ENCODE results near the gene GATAD2A. TPM values are rescaled to one million over a fixed set of nuclear protein-coding genes. Genes with fewer than 3 reads are reported as not detected.

The GATAD2A gene
- total and polyA plus RNA-seq, 9 of the 15 experiments (the other 6 are each of a cell fraction or from before 2014, with no cell fraction given) = 2.4 to 226 (median 44.2) TPM

DNA sequence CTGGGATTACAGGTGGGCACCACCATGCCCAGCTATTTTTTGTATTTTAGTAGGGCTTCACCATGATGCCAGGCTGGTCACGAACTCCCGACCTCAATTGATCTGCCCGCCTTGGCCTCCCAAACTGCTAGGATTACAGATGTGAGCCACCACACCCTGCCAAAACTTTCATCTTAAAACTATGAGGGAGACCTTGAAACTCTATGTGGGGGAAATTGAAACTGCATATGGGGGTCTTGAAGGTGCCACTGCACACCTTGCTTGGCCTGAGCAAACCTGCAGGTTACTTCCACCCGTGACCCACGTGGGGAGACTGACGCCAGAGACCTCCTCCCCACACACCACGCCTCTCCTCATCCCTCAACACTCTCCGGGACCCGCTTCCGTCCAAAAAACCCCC lies 148.2 kb downstream of the GATAD2A start:
- Histone ChIP-seq H3K4me1 (replicated peaks in 1 of 2; ENCODE audit: control insufficient read depth in 2 of 2, insufficient read depth in 2 of 2, low read length in 2 of 2) (peaks cover 0 to 29% of the 10 kb centered on the region in 2 experiments; a peak in 2 of 5 replicates), H3K36me3 (ENCODE audit: control insufficient read depth, insufficient read depth, low read length) (no peaks in the 10 kb centered on the region), H2AFZ (ENCODE audit: low read depth, low read length) (no peak overlapping the region), H3K9ac (ENCODE audit: insufficient read depth in 1 of 2, low read depth in 2 of 2, low read length in 2 of 2) (no peak overlapping the region), H3K4me2 (ENCODE audit: insufficient read depth, low read length) (no peak overlapping the region), H4K20me1 (replicated peaks; ENCODE audit: control insufficient read depth, insufficient read depth, low read length) (0 out of 2 replicates have a peak, but pooled peaks cover 5% of the 10 kb centered on the region), H3K9me3 (replicated peaks; ENCODE audit: control insufficient read depth, insufficient read depth, low read depth, low read length) (no peaks in the 10 kb centered on the region), H3K27me3 (ENCODE audit: control insufficient read depth in 2 of 2, insufficient read depth in 2 of 2, low read length in 2 of 2) (peaks cover 2 to 37% of the 10 kb centered on the region in 2 experiments; a peak in 4 of 5 replicates), H3K4me3 (no peak overlapping the region), H3K27ac (ENCODE audit: extremely low read depth, low read depth, low read length) (no peak overlapping the region), H3K79me2 (ENCODE audit: control insufficient read depth, insufficient read depth, low read length) (no peaks in the 10 kb centered on the region), H3K9me1 (ENCODE audit: control insufficient read depth, insufficient read depth, low read length) (no peaks in the 10 kb centered on the region)
- ChIA-PET CTCF (ENCODE audit: low intra/inter-chr PET ratio) (interaction anchor here (1.3 kb wide), 1 partner anchor 21 kb away, joined by 9 read pairs; no protein-coding TSS in a partner anchor), POLR2A (interaction anchor here (0.7 kb wide), 1 partner anchor 21 kb away, joined by 3 read pairs; no protein-coding TSS in a partner anchor)
- DNase-seq (ENCODE audit: extremely low read depth in 1 of 4, low spot score in 3 of 4) (no peak), ATAC-seq (no peak), FAIRE-seq (no peak)
- no TSS peak for BruUV-seq (replicated peaks)
- TF ChIP-seq ZC3H11A (IDR thresholded peaks at IDR 0.05; ENCODE audit: low read depth, low read length) (no peak), PTBP1 (IDR thresholded peaks at IDR 0.05; ENCODE audit: low read depth, low read length) (0 out of 2 replicates have a peak, but pooled peaks have one; percentile 83), MIER1 (IDR thresholded peaks at IDR 0.05; ENCODE audit: low read depth) (peak; percentile 85)
- intact Hi-C loops (cut with micrococcal nuclease) = loop anchor here (1.0 to 5.0 kb wide), 2 partner anchors 21 to 89 kb away; partner anchors contain the start of gene GMIP
- in situ Hi-C loops (cut with MboI) = loop anchor here (10.0 kb wide), 1 partner anchor 401 kb away; no protein-coding TSS in a partner anchor
- WGBS (ENCODE audit: insufficient coverage, low coverage, missing lambda C conversion rate) = 18% methylated on average over 10 of the region's 10 CpGs
